HEK293 (cell line): ENCODE data around the gene SLC39A13.

ENCODE experiments used
- HOXA7 ChIP-seq: sonication (generic); formaldehyde crosslinking; IDR thresholded peaks from 2 replicates; pipeline ENCODE4 v1.8.1; 2022; ENCODE audit warnings: missing genetic modification reagents, borderline replicate concordance
- SETDB1 ChIP-seq: IDR thresholded peaks from one replicate; pipeline ENCODE4 v1.6.1; 2017; ENCODE audit warnings: mild to moderate bottlenecking, low read length, moderate library complexity, mixed read lengths; ENCODE audit not compliant: insufficient read length
- ZFP3 ChIP-seq: fragments of 450-650 bp; formaldehyde crosslinking; IDR thresholded peaks from 2 replicates; pipeline ENCODE4 v1.5.1; 2016; ENCODE audit warnings: low read depth, missing biosample characterization, missing genetic modification characterization
- ZNF274 ChIP-seq, 2 experiments: fragments of 200-500 bp in 1 of 2; fragments of 450-650 bp in 1 of 2; sonication (Bioruptor generic) in 1 of 2; formaldehyde crosslinking in 1 of 2; IDR thresholded peaks; 2 replicates each; pipeline versions ENCODE4 v1.5.1 to v1.6.1; 2014 to 2016; ENCODE audit warnings: borderline replicate concordance in 1 of 2, inconsistent platforms in 1 of 2, low read length in 1 of 2, missing biosample characterization in 1 of 2, missing genetic modification characterization in 1 of 2
- ZNF48 ChIP-seq: fragments of 450-650 bp; formaldehyde crosslinking; IDR thresholded peaks from 2 replicates; pipeline ENCODE4 v1.5.1; 2016; ENCODE audit warnings: missing biosample characterization, missing genetic modification characterization
- ZNF677 ChIP-seq: fragments of 450-650 bp; IDR thresholded peaks from 2 replicates; pipeline ENCODE4 v1.5.0; 2018; ENCODE audit warnings: missing biosample characterization, mild to moderate bottlenecking, missing genetic modification characterization, moderate library complexity
- TF ChIP-seq, protein P1 (sequence below): fragments of 450-650 bp; formaldehyde crosslinking; IDR thresholded peaks from 2 replicates; pipeline ENCODE4 v1.5.1; 2016; ENCODE audit warnings: missing biosample characterization, missing genetic modification characterization
- TF ChIP-seq, protein P2 (sequence below): fragments of 450-650 bp; formaldehyde crosslinking; IDR thresholded peaks from 2 replicates; pipeline ENCODE4; 2016; ENCODE audit warnings: missing biosample characterization, missing genetic modification characterization
- TF ChIP-seq, protein P3 (sequence below): fragments of 450-650 bp; formaldehyde crosslinking; IDR thresholded peaks from 2 replicates; pipeline ENCODE4 v1.5.1; 2016; ENCODE audit warnings: missing biosample characterization, missing genetic modification characterization

DNA sequence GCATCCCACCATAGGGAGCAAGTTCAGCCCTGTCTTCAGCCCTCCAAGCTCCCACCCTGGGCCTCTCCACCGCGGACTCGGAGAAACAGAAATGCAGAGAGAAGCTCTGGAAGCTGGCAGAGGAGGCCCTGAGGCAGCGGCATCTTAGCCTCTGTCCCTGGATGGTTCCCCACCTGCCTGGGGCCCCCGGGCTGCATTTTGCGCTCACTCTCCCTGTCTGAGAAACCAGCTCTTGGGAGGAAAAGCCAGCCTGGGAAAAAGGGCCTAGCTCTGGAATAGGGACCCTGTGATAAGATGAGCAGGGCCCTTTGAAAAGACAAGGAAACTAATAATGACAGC is 18.0 kb upstream of the SLC39A13 start:
- no peak for TF ChIP-seq HOXA7 (CRISPR knock-in tag)
- TF ChIP-seq SETDB1 = no peak
- TF ChIP-seq, protein P1, sequence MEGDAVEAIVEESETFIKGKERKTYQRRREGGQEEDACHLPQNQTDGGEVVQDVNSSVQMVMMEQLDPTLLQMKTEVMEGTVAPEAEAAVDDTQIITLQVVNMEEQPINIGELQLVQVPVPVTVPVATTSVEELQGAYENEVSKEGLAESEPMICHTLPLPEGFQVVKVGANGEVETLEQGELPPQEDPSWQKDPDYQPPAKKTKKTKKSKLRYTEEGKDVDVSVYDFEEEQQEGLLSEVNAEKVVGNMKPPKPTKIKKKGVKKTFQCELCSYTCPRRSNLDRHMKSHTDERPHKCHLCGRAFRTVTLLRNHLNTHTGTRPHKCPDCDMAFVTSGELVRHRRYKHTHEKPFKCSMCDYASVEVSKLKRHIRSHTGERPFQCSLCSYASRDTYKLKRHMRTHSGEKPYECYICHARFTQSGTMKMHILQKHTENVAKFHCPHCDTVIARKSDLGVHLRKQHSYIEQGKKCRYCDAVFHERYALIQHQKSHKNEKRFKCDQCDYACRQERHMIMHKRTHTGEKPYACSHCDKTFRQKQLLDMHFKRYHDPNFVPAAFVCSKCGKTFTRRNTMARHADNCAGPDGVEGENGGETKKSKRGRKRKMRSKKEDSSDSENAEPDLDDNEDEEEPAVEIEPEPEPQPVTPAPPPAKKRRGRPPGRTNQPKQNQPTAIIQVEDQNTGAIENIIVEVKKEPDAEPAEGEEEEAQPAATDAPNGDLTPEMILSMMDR (tag by site-specific recombination) = no peak
- no peak for TF ChIP-seq ZNF274 (IDR thresholded peaks at IDR 0.05; ENCODE audit: low read length)
- no peak for TF ChIP-seq ZNF274 (tag by site-specific recombination; IDR thresholded peaks at IDR 0.05; ENCODE audit: borderline replicate concordance)
- TF ChIP-seq, protein P2, sequence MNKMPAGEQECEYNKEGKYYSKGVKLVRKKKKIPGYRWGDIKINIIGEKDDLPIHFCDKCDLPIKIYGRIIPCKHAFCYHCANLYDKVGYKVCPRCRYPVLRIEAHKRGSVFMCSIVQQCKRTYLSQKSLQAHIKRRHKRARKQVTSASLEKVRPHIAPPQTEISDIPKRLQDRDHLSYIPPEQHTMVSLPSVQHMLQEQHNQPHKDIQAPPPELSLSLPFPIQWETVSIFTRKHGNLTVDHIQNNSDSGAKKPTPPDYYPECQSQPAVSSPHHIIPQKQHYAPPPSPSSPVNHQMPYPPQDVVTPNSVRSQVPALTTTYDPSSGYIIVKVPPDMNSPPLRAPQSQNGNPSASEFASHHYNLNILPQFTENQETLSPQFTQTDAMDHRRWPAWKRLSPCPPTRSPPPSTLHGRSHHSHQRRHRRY = no peak
- TF ChIP-seq ZNF677 = no peak
- no peak for TF ChIP-seq ZNF48 (tag by site-specific recombination)
- no peak for TF ChIP-seq ZFP3 (tag by site-specific recombination)
- TF ChIP-seq, protein P3, sequence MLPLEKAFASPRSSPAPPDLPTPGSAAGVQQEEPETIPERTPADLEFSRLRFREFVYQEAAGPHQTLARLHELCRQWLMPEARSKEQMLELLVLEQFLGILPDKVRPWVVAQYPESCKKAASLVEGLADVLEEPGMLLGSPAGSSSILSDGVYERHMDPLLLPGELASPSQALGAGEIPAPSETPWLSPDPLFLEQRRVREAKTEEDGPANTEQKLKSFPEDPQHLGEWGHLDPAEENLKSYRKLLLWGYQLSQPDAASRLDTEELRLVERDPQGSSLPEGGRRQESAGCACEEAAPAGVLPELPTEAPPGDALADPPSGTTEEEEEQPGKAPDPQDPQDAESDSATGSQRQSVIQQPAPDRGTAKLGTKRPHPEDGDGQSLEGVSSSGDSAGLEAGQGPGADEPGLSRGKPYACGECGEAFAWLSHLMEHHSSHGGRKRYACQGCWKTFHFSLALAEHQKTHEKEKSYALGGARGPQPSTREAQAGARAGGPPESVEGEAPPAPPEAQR = no peak
